ENCODE measurements around the gene SPOCK1.

SPOCK1 gene

DNA sequence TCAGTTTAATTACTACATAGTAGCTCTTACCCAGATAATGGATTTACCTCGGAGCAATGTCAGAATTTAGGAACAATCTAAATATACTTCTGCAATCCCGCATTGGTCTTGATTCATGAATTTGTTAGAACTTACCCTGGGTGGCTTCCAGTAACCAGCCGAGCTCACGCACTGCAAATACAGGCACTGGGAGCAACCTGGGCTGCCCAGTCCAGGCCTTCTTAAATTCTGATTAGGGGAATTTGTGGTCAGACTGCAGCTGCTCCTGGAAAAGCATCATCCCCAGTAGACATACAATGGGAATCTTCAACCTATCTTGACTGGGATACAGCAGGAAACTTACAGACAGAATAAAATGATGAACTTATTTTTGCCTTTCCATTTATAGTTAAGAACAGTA is 270.3 kb downstream of the SPOCK1 start:
- no peak for DNase-seq (ENCODE audit: low read depth, low spot score)

GRCh38 chr5:137226081-137226480 is 273.0 kb downstream of the SPOCK1 start:
- DNase-seq (ENCODE audit: low read depth, low spot score), result no peak

- DNase-seq (ENCODE audit: low read depth, low spot score), result no peak
Measured at GRCh38 chr5:137223324-137224295, 275.5 kb downstream of the SPOCK1 start.

DNA sequence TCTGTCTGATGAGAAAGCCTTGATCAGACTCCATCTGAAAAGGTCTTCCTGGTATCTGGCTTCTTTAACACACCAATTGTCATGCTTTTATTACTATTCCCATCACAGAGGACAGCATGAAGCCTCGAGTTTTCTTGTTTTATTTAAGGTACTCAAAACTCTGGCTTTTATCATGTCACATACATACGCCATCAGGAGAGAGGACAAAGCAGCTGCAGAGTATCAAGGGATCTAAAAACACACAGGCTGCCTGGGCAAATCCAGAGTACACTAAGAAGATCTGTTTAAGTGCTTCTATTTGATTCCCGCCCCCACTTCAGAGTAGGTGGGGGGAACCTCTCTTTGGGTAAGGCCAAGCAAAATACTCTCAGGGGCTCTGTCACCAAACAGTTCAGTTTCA is 277.2 kb downstream of the SPOCK1 start:
- DNase-seq (ENCODE audit: low read depth, low spot score), result no peak

DNA sequence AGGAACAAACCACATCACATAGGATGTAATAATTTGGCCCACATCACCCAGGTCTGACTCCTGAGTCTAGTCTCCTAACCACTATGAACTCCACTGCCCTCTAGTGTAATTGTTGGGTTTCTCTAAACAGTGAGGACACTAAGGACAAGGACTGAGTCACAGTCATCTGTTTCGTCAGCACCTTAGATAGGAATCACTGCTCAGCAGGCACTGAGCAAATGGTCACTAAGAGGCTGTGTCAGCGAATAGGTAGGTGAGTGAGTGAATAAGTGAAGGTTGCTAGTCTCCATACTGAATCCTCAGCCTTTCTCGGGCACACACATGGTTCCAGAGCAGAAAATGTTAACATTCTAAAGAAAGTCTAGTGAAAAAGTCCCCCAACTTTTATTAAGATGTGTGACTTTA is 278.6 kb downstream of the SPOCK1 start:
- no peak for DNase-seq (ENCODE audit: low read depth, low spot score)

- DNase-seq (ENCODE audit: low read depth, low spot score), result no peak
Measured at GRCh38 chr5:137218896-137219295, 280.2 kb downstream of the SPOCK1 start.

GRCh38 chr5:137218471-137218870 is 280.7 kb downstream of the SPOCK1 start:
- no peak for DNase-seq (ENCODE audit: low read depth, low spot score)

DNA sequence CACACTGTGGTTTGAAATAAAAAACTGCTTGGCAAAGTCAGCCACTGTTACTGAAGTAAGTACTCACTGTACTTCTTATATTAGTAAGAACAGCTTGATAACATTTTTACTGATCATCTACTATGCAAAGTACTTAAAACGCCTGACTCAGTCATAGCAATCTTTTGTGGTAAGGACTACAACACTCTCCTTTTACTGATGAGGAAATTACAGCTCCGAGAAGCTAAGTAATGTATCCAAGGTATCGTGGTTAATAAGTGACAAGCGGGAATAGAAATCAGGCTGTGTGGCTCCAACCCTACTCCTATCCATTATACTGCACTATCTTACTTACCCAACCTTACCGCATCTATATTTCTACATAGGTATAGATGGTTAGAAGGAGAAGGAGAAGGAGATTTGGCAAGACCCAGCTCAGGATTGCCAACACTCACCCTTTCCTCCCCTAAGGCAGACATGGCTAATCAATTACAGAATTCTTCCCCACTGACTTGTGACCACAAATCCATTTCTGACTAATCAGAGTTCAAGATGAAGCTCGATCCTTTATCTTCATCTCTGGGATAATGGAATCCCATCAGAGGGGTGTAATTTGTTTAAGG is 281.4 kb downstream of the SPOCK1 start:
- DNase-seq (ENCODE audit: low read depth, low spot score), result no peak

DNA sequence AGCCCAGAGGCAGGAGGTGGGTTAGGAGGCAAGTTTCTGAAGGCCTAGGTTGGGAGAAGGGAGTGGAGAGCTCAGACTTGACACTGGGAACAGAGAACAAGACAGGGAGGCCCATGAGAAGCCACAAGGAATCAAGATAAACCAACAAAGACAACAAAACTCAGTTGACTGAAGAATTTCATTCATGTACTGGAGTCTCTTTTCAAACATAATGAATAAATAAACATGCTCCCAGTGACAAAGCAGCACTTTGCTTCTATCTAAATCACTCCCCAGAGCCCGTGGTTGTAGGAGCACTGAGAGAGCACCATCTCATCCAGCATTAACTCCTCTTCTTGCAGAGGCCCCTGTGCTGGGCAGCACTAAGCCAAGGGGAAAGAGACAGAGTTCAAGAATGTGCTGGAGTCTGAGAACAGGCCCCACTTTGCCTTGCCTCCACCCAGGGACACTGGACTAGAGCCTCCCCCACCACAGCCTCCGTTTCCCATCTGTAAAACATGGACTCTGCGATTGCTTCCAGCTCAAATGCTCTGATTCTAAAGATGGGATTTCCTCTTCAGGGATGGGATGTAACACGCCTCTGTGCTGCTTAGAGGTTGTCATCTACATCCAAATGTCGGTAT is 282.0 kb downstream of the SPOCK1 start:
- DNase-seq (ENCODE audit: low read depth, low spot score), result no peak

- DNase-seq (ENCODE audit: low read depth, low spot score), result no peak
Measured at GRCh38 chr5:137215780-137216179, 283.3 kb downstream of the SPOCK1 start.

DNA sequence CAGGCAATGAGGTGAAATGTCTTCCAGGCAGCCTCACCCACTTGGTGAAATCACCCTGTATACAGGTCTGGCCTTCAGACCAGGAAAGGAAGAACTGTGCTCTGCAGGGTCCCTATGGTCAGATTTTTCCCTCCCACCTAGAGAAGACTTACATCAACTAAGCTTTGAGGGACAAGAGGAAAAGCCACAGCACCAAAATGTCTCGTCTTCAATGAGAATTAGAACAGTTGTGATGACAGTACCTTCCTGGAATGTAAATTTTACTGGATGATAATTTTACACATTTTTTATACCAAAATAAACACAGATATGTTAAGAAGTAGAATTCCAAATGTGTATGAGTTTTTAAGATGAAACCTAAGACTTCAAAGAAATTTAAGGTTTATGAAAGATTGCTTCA is 283.9 kb downstream of the SPOCK1 start:
- DNase-seq (ENCODE audit: low read depth, low spot score), result no peak

DNA sequence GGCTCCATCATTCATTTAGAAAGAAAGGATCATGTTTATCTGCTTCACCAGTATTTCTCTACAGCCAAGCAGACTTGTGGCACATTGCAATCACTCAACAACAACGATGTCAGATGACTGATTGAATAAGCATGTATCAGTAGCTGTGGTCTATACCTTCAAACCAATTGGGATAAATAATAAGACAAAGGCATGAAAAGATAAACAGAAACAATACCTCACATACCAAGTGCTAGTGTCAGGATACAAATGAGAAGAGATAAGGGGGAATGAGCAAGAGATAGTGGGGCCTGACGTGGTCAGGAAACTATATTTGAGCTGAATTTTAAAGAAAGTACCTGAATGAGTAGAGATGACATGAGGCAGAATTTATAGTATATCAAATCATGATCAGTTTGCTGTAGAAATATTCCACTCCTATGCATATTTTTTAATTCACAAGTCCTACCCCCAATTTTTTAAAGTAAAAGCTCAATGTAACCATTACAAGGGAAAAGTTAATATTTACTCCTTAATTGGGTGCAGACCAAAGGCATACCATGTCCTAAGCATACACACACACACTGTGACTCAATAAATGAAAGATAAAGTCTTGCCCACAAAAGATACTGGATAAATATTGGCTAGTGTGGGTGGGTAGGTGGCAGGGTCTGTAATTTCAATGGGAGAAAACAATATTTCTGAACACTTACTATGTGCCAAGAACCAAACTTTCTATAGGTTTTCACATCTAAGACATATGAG is 284.5 kb downstream of the SPOCK1 start:
- DNase-seq (ENCODE audit: low read depth, low spot score), result no peak

DNA sequence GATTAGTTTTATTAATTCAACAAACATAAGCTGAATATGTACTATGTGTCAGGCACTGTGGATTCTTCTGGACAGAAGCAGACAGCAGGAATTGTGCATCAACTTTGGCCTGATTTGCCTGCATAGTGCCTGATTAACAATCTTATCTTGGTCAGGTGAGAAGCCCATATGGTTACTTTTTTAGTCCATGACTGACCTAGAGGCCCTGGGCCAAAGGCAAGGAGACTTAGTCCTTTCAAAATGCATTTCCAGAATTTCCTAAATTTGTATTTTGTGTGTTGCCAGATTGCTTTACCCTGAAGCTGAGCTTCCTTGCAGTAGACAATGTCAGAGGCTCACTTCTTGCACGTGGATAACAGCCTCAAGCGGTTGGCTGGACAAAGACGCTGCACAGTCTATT is 286.7 kb downstream of the SPOCK1 start:
- no peak for DNase-seq (ENCODE audit: low read depth, low spot score)

GRCh38 chr5:137209232-137209809 is 289.8 kb downstream of the SPOCK1 start:
- no peak for DNase-seq (ENCODE audit: low read depth, low spot score)

DNA sequence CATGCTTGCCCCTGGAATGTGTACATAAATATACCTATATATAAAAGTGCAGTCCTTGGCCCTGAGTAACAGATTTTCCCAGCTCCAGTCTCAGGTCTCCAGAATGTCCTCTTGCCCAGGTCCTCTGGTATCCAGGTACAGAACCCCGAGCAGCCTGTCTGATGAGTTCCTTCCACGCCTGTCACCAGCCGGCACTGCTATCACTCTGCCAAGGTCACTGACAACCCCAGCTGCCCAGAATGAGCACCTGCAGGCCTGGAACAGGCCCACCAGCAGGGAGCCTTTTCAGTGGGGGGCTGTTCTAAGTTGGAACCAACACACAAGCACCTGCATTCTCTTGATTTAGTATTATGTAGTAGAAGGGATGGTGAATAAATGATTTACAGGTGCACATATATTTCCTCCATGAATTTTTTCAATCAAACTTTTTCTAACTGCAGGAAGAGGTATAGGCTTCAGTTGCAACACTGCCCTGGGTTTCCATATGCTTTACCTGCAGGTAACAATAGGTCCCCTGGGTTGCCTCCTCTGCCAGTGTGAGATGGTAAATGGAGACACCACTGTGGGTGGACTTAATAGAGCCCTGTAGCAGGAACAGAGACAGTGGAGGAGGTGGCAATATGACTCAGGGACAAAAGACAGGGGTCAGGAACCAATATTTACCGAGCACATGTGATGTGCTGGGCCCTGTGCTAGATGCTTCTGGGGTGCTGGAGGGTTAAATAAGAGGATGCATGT is 291.9 kb downstream of the SPOCK1 start:
- no peak for DNase-seq (ENCODE audit: low read depth, low spot score)

GRCh38 chr5:137206030-137206715 is 293.0 kb downstream of the SPOCK1 start:
- DNase-seq (ENCODE audit: low read depth, low spot score), result no peak

DNA sequence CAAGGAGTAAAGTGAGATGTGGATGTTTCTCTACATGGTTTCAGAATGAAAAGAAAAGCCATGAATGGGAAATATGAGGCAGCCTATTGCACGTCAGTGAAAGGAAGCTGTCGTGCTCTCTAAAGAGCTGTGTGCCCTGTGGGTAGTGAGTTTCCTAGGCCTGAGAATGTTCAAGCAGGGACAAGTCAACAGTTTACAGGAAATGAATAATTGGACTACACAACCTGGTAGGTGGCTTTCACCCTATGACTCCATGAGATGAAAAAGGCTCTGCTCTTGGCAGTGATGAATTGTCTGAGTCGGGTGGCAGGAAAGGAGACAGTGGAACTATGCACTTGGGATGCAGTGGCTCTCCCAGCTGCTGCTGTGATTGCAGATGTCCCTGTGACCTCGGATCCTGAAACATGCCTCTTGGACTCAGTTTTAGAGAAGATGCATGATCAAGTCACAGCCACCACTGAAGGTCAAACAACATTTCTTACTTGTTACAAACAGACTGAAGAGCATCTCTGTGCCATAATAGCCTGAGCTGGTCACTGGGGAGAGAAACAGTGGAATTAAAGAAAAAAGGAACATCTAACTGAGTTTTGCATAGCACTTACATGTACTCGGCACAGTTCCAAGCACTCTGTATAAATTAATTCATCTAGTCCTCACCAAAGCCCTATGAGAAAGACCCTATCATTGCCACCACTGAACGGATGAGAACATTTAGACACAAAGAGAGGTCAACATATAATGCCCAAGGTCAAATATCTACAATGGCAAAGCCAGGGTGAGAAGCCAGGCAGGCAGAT is 293.7 kb downstream of the SPOCK1 start:
- no peak for DNase-seq (ENCODE audit: low read depth, low spot score)

- no peak for DNase-seq (ENCODE audit: low read depth, low spot score)
Measured at GRCh38 chr5:137203011-137203632, 296.0 kb downstream of the SPOCK1 start.

GRCh38 chr5:137201876-137202275 is 297.2 kb downstream of the SPOCK1 start:
- no peak for DNase-seq (ENCODE audit: low read depth, low spot score)

Data from activated naive CD8-positive, alpha-beta T cell treated with anti-CD3 and anti-CD28 coated beads, Interleukin-2, amount 50 U/mL, for 16 hours (primary cell).